ENCODE measurements around the gene OTOGL. TPM values are rescaled to one million over a fixed set of nuclear protein-coding genes. Genes with fewer than 3 reads are reported as not detected.

Gene OTOGL
- total RNA-seq, 1 donor = not detected

GRCh38 chr12:80257920-80258319 is 158.6 kb downstream of the OTOGL start:
- no peaks in the 10 kb centered on the region for H3K4me1 ChIP-seq (ENCODE audit: insufficient read depth, low read length)
- peaks cover 2% of the 10 kb centered on the region for H3K27me3 ChIP-seq (ENCODE audit: insufficient read depth, low read length)
- H3K4me3 ChIP-seq (ENCODE audit: low read length) = no peak overlapping the region
- no peaks in the 10 kb centered on the region for H3K9me3 ChIP-seq (ENCODE audit: low read depth, low read length)

- Histone ChIP-seq H3K9me3 (ENCODE audit: low read depth, low read length) (no peaks in the 10 kb centered on the region), H3K4me1 (ENCODE audit: insufficient read depth, low read length) (no peaks in the 10 kb centered on the region), H3K27me3 (ENCODE audit: insufficient read depth, low read length) (peaks cover 2% of the 10 kb centered on the region), H3K4me3 (ENCODE audit: low read length) (no peak overlapping the region)
Measured at GRCh38 chr12:80260269-80260668, 160.9 kb downstream of the OTOGL start.

- Histone ChIP-seq H3K9me3 (ENCODE audit: low read depth, low read length) (no peaks in the 10 kb centered on the region), H3K4me1 (ENCODE audit: insufficient read depth, low read length) (no peaks in the 10 kb centered on the region), H3K27me3 (ENCODE audit: insufficient read depth, low read length) (no peaks in the 10 kb centered on the region), H3K4me3 (ENCODE audit: low read length) (no peak overlapping the region)
Measured at GRCh38 chr12:80261403-80261802, 162.1 kb downstream of the OTOGL start.

- Histone ChIP-seq H3K9me3 (ENCODE audit: low read depth, low read length) (no peaks in the 10 kb centered on the region), H3K4me3 (ENCODE audit: low read length) (no peak overlapping the region)
Measured at GRCh38 chr12:80262346-80262745, 163.0 kb downstream of the OTOGL start.

GRCh38 chr12:80262771-80263170 is 163.4 kb downstream of the OTOGL start:
- Histone ChIP-seq H3K27me3 (ENCODE audit: insufficient read depth, low read length) (no peaks in the 10 kb centered on the region), H3K9me3 (ENCODE audit: low read depth, low read length) (no peaks in the 10 kb centered on the region), H3K4me1 (ENCODE audit: insufficient read depth, low read length) (no peaks in the 10 kb centered on the region), H3K4me3 (ENCODE audit: low read length) (no peak overlapping the region)

More at GRCh38 chr12:80262346-80262745, 163.0 kb downstream of the OTOGL start:
- Histone ChIP-seq H3K4me1 (ENCODE audit: insufficient read depth, low read length) (no peaks in the 10 kb centered on the region), H3K27me3 (ENCODE audit: insufficient read depth, low read length) (no peaks in the 10 kb centered on the region)

GRCh38 chr12:80264386-80264785 is 165.0 kb downstream of the OTOGL start:
- H3K4me3 ChIP-seq (ENCODE audit: low read length) = no peak overlapping the region
- H3K27me3 ChIP-seq (ENCODE audit: insufficient read depth, low read length) = no peaks in the 10 kb centered on the region
- H3K4me1 ChIP-seq (ENCODE audit: insufficient read depth, low read length) = no peaks in the 10 kb centered on the region
- no peaks in the 10 kb centered on the region for H3K9me3 ChIP-seq (ENCODE audit: low read depth, low read length)

- Histone ChIP-seq H3K4me1 (ENCODE audit: insufficient read depth, low read length) (no peaks in the 10 kb centered on the region), H3K9me3 (ENCODE audit: low read depth, low read length) (no peaks in the 10 kb centered on the region), H3K4me3 (ENCODE audit: low read length) (no peak overlapping the region), H3K27me3 (ENCODE audit: insufficient read depth, low read length) (no peaks in the 10 kb centered on the region)
Measured at GRCh38 chr12:80264891-80265290, 165.6 kb downstream of the OTOGL start.

GRCh38 chr12:80268924-80269749 is 169.8 kb downstream of the OTOGL start:
- Histone ChIP-seq H3K4me1 (ENCODE audit: insufficient read depth, low read length) (no peaks in the 10 kb centered on the region), H3K27me3 (ENCODE audit: insufficient read depth, low read length) (no peaks in the 10 kb centered on the region), H3K9me3 (ENCODE audit: low read depth, low read length) (no peaks in the 10 kb centered on the region), H3K4me3 (ENCODE audit: low read length) (no peak overlapping the region)

- no peaks in the 10 kb centered on the region for H3K9me3 ChIP-seq (ENCODE audit: low read depth, low read length)
- H3K4me3 ChIP-seq (ENCODE audit: low read length) = no peak overlapping the region
- no peaks in the 10 kb centered on the region for H3K4me1 ChIP-seq (ENCODE audit: insufficient read depth, low read length)
- no peaks in the 10 kb centered on the region for H3K27me3 ChIP-seq (ENCODE audit: insufficient read depth, low read length)
Measured at GRCh38 chr12:80269803-80270552, 170.6 kb downstream of the OTOGL start.

- Histone ChIP-seq H3K4me3 (ENCODE audit: low read length) (no peak overlapping the region), H3K27me3 (ENCODE audit: insufficient read depth, low read length) (no peaks in the 10 kb centered on the region), H3K4me1 (ENCODE audit: insufficient read depth, low read length) (no peaks in the 10 kb centered on the region), H3K9me3 (ENCODE audit: low read depth, low read length) (no peaks in the 10 kb centered on the region)
Measured at GRCh38 chr12:80271780-80272179, 172.4 kb downstream of the OTOGL start.

GRCh38 chr12:80272387-80272915 is 173.1 kb downstream of the OTOGL start:
- no peaks in the 10 kb centered on the region for H3K27me3 ChIP-seq (ENCODE audit: insufficient read depth, low read length)
- H3K9me3 ChIP-seq (ENCODE audit: low read depth, low read length) = no peaks in the 10 kb centered on the region
- H3K4me3 ChIP-seq (ENCODE audit: low read length) = no peak overlapping the region
- no peaks in the 10 kb centered on the region for H3K4me1 ChIP-seq (ENCODE audit: insufficient read depth, low read length)

GRCh38 chr12:80273144-80273543 is 173.8 kb downstream of the OTOGL start:
- H3K27me3 ChIP-seq (ENCODE audit: insufficient read depth, low read length) = no peaks in the 10 kb centered on the region
- H3K4me3 ChIP-seq (ENCODE audit: low read length) = no peak overlapping the region
- no peaks in the 10 kb centered on the region for H3K4me1 ChIP-seq (ENCODE audit: insufficient read depth, low read length)
- H3K9me3 ChIP-seq (ENCODE audit: low read depth, low read length) = no peaks in the 10 kb centered on the region

- no peak overlapping the region for H3K4me3 ChIP-seq (ENCODE audit: low read length)
- H3K4me1 ChIP-seq (ENCODE audit: insufficient read depth, low read length) = no peaks in the 10 kb centered on the region
- no peaks in the 10 kb centered on the region for H3K27me3 ChIP-seq (ENCODE audit: insufficient read depth, low read length)
- H3K9me3 ChIP-seq (ENCODE audit: low read depth, low read length) = no peaks in the 10 kb centered on the region
Measured at GRCh38 chr12:80277732-80278131, 178.4 kb downstream of the OTOGL start.

- no peaks in the 10 kb centered on the region for H3K9me3 ChIP-seq (ENCODE audit: low read depth, low read length)
- no peaks in the 10 kb centered on the region for H3K4me1 ChIP-seq (ENCODE audit: insufficient read depth, low read length)
- no peaks in the 10 kb centered on the region for H3K27me3 ChIP-seq (ENCODE audit: insufficient read depth, low read length)
- H3K4me3 ChIP-seq (ENCODE audit: low read length) = no peak overlapping the region
Measured at GRCh38 chr12:80282226-80282625, 182.9 kb downstream of the OTOGL start.

- H3K27me3 ChIP-seq (ENCODE audit: insufficient read depth, low read length) = no peaks in the 10 kb centered on the region
Measured at GRCh38 chr12:80282761-80283160, 183.4 kb downstream of the OTOGL start.

More at GRCh38 chr12:80282761-80283160, 183.4 kb downstream of the OTOGL start:
- Histone ChIP-seq H3K9me3 (ENCODE audit: low read depth, low read length) (no peaks in the 10 kb centered on the region), H3K4me3 (ENCODE audit: low read length) (no peak overlapping the region), H3K4me1 (ENCODE audit: insufficient read depth, low read length) (no peaks in the 10 kb centered on the region)
